OCI-LY3 (cell line): Measurements from ENCODE around the gene ABI3BP.

ENCODE experiments used
- H2AFZ ChIP-seq: fragments of 200-600, 300-600 bp; shearing (Covaris generic); 2 replicates; pipeline ENCODE4 v1.6.0; 2014; ENCODE audit warnings: antibody characterized with exemption, low read depth, low read length
- H3K27ac ChIP-seq: fragments of 200-600, 300-600 bp; sonication (generic); 2 replicates; pipeline ENCODE4 v1.5.1; 2014; ENCODE audit warnings: mild to moderate bottlenecking, low read length, moderate library complexity, mixed read lengths
- H3K27me3 ChIP-seq: fragments of 200-600, 300-600 bp; sonication (generic); 2 replicates; pipeline ENCODE4 v1.6.1; 2014; ENCODE audit warnings: low read depth, low read length, mixed read lengths
- H3K36me3 ChIP-seq: fragments of 200-600, 300-600 bp; sonication (generic); replicated peaks from 2 replicates; pipeline ENCODE3; 2014; ENCODE audit warnings: low read depth, low read length, mixed read lengths
- H3K4me1 ChIP-seq: fragments of 300-600, 200-600 bp; sonication (generic); 2 replicates; pipeline ENCODE4 v1.6.1; 2014; ENCODE audit warnings: low read length, mixed read lengths
- H3K4me2 ChIP-seq: fragments of 200-600, 300-600 bp; sonication (generic); 2 replicates; pipeline ENCODE4 v1.6.1; 2014; ENCODE audit warnings: low read length, mixed read lengths
- H3K4me3 ChIP-seq: fragments of 300-600, 200-600 bp; sonication (generic); 2 replicates; pipeline ENCODE4 v1.5.1; 2014; ENCODE audit warnings: antibody characterized with exemption, mild to moderate bottlenecking, low read length, moderate library complexity
- H3K79me2 ChIP-seq: fragments of 300-600, 200-600 bp; shearing (Covaris generic); 2 replicates; pipeline ENCODE4 v1.6.1; 2014; ENCODE audit warnings: mild to moderate bottlenecking, low read length, mixed read lengths
- H3K9ac ChIP-seq: fragments of 300-600, 200-600 bp; shearing (Covaris generic); 2 replicates; pipeline ENCODE4 v1.6.0; 2014; ENCODE audit warnings: mild to moderate bottlenecking, low read length, moderate library complexity
- H3K9me3 ChIP-seq: fragments of 200-600, 300-600 bp; shearing (Covaris generic); 2 replicates; pipeline ENCODE4 v1.6.1; 2014; ENCODE audit warnings: low read length, mixed read lengths; ENCODE audit not compliant: insufficient read depth
- H4K20me1 ChIP-seq: fragments of 200-600, 300-600 bp; sonication (generic); 2 replicates; pipeline ENCODE4 v1.6.1; 2016; ENCODE audit warnings: low read length, mixed read lengths; ENCODE audit not compliant: insufficient read depth
- EZH2phosphoT487 ChIP-seq: fragments of 200-600 bp; shearing (Covaris generic); IDR thresholded peaks from 2 replicates; pipeline ENCODE4 v1.6.1; 2018; ENCODE audit warnings: antibody characterized with exemption, mixed run types, low read depth
- TF ChIP-seq, protein P1 (sequence below): fragments of 200-600, 300-600 bp; sonication (generic); IDR thresholded peaks from 2 replicates; pipeline ENCODE4 v1.5.1; 2014; ENCODE audit warnings: antibody characterized with exemption, low read length, low read depth

Gene ABI3BP

DNA sequence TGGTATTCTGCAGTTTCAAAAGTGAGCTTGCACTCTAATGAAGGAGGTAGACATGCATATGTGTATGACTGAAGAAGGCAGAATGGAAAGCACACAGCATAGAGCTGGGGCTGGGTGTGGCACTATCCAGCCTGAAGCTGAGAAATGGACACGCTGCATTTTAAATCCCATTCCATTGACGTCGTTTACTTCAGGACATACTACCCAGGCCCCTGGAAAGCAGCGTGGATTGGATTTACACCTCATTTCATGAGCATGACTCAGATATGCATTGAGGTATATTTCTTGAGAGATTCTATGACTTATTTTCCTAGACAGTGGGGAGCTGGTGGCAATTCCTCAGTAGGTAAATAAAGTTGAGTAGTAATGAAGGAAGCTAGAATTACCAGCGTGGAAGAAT is 101.4 kb downstream of the ABI3BP start:
- Histone ChIP-seq H2AFZ (no peak overlapping the region), H3K4me1 (peaks cover 14% of the 10 kb centered on the region), H3K27ac (no peak overlapping the region), H3K36me3 (no peaks in the 10 kb centered on the region), H4K20me1 (no peaks in the 10 kb centered on the region), H3K4me2 (no peak overlapping the region), H3K27me3 (peaks cover 22% of the 10 kb centered on the region), H3K79me2 (no peaks in the 10 kb centered on the region), H3K4me3 (no peak overlapping the region), H3K9me3 (no peaks in the 10 kb centered on the region), H3K9ac (no peak overlapping the region)
- TF ChIP-seq, protein P1, sequence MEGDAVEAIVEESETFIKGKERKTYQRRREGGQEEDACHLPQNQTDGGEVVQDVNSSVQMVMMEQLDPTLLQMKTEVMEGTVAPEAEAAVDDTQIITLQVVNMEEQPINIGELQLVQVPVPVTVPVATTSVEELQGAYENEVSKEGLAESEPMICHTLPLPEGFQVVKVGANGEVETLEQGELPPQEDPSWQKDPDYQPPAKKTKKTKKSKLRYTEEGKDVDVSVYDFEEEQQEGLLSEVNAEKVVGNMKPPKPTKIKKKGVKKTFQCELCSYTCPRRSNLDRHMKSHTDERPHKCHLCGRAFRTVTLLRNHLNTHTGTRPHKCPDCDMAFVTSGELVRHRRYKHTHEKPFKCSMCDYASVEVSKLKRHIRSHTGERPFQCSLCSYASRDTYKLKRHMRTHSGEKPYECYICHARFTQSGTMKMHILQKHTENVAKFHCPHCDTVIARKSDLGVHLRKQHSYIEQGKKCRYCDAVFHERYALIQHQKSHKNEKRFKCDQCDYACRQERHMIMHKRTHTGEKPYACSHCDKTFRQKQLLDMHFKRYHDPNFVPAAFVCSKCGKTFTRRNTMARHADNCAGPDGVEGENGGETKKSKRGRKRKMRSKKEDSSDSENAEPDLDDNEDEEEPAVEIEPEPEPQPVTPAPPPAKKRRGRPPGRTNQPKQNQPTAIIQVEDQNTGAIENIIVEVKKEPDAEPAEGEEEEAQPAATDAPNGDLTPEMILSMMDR = no peak
- no peak for TF ChIP-seq EZH2phosphoT487

- Histone ChIP-seq H4K20me1 (no peaks in the 10 kb centered on the region), H3K4me2 (no peak overlapping the region), H3K9ac (no peak overlapping the region), H3K4me1 (peaks cover 11% of the 10 kb centered on the region), H2AFZ (no peak overlapping the region), H3K27ac (no peak overlapping the region), H3K4me3 (no peak overlapping the region), H3K9me3 (no peaks in the 10 kb centered on the region), H3K36me3 (no peaks in the 10 kb centered on the region), H3K27me3 (peaks cover 22% of the 10 kb centered on the region), H3K79me2 (no peaks in the 10 kb centered on the region)
- no peak for TF ChIP-seq EZH2phosphoT487
- TF ChIP-seq, protein P1 = peak; percentile 44
Observed at GRCh38 chr3:100891033-100891432, 102.2 kb downstream of the ABI3BP start.

DNA sequence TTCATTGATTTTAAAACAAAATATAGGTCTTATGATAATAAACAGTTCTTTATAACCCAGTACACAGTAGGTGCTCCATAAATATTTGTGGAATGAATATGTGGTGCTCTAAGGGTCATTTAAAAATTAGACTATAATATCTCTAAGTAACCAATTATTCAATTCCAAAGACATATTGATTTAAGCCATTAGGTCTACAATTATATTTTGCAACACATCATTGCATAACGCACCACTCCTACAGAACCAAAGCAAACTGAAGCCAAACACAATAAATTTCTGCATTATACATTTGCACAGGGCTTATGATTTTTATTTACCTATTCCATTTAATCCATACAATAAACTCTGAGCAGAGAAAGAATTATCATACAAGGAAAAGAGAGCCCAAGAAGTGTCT is 104.3 kb downstream of the ABI3BP start:
- H2AFZ ChIP-seq = no peak overlapping the region
- no peak for TF ChIP-seq EZH2phosphoT487
- TF ChIP-seq, protein P1 = no peak

GRCh38 chr3:100882571-100882984 is 110.6 kb downstream of the ABI3BP start:
- no peak overlapping the region for H3K9ac ChIP-seq
- no peaks in the 10 kb centered on the region for H3K36me3 ChIP-seq
- H3K27ac ChIP-seq = no peak overlapping the region
- H3K4me1 ChIP-seq = no peaks in the 10 kb centered on the region
- no peaks in the 10 kb centered on the region for H3K9me3 ChIP-seq
- no peak for TF ChIP-seq EZH2phosphoT487
- TF ChIP-seq, protein P1 = no peak
- H2AFZ ChIP-seq = no peak overlapping the region
- no peak overlapping the region for H3K4me3 ChIP-seq
- H3K4me2 ChIP-seq = no peak overlapping the region
- H4K20me1 ChIP-seq = no peaks in the 10 kb centered on the region
- H3K79me2 ChIP-seq = no peaks in the 10 kb centered on the region
- H3K27me3 ChIP-seq = 0 out of 2 replicates have a peak, but pooled peaks cover 4% of the 10 kb centered on the region

More for the DNA sequence above, 104.3 kb downstream of the ABI3BP start:
- Histone ChIP-seq H3K36me3 (no peaks in the 10 kb centered on the region), H3K79me2 (no peaks in the 10 kb centered on the region), H3K27me3 (peaks cover 22% of the 10 kb centered on the region), H4K20me1 (no peaks in the 10 kb centered on the region), H3K9ac (no peak overlapping the region), H3K9me3 (no peaks in the 10 kb centered on the region), H3K27ac (no peak overlapping the region), H3K4me1 (peaks cover 5% of the 10 kb centered on the region; the same call in 1 of the 2 replicates), H3K4me2 (no peak overlapping the region), H3K4me3 (no peak overlapping the region)
